Activated CD8-positive, alpha-beta T cell treated with anti-CD3 and anti-CD28 coated beads for 36 hours (primary cell): ENCODE results near the gene C6orf47. TPM values are rescaled to one million over a fixed set of nuclear protein-coding genes. Genes with fewer than 3 reads are reported as not detected.

ENCODE experiments used
- ATAC-seq: fragments of 200-7000 bp; cut with Tn5 transposase; one replicate; pipeline ENCODE4 v1.10.0; 2021; ENCODE audit warnings: mild to moderate bottlenecking, moderate library complexity
- CTCF ChIA-PET: fragments of 350-600 bp; sonication (Branson Sonifier 250); formaldehyde crosslinking; loops from one replicate; lab custom pipeline; 2021; ENCODE audit warnings: antibody characterized with exemption; lab: Charles Lee
- POLR2A ChIA-PET: fragments of 350-600 bp; sonication (Branson Sonifier 250); formaldehyde crosslinking; loops from one replicate; lab custom pipeline; 2021; ENCODE audit warnings: antibody characterized with exemption; lab: Charles Lee
- DNase-seq: peaks from one replicate; pipeline ENCODE4 v3.0.0-alpha.2; 2020
- H3K27ac Mint-ChIP-seq: one replicate; pipeline ENCODE4 v1.8.0; 2021; ENCODE audit warnings: mild to moderate bottlenecking, mixed read lengths
- H3K27me3 Mint-ChIP-seq: one replicate; pipeline ENCODE4 v1.8.0; 2021; ENCODE audit warnings: mixed read lengths
- H3K36me3 Mint-ChIP-seq: one replicate; pipeline ENCODE4 v1.8.0; 2021; ENCODE audit warnings: low read depth, mixed read lengths
- H3K4me1 Mint-ChIP-seq: one replicate; pipeline ENCODE4 v1.8.0; 2021; ENCODE audit warnings: low read depth, mixed read lengths
- H3K4me3 Mint-ChIP-seq: one replicate; pipeline ENCODE4 v1.8.0; 2021; ENCODE audit warnings: mild to moderate bottlenecking, moderate library complexity, mixed read lengths
- H3K9me3 Mint-ChIP-seq: one replicate; pipeline ENCODE4 v1.8.0; 2021; ENCODE audit warnings: mixed read lengths
- CTCF ChIP-seq: fragments of 200-600 bp; IDR thresholded peaks from one replicate; pipeline ENCODE4 v1.8.0; 2022; ENCODE audit warnings: antibody characterized with exemption, mild to moderate bottlenecking
- intact Hi-C: fragments of 100-400 bp; cut with micrococcal nuclease; formaldehyde crosslinking; loops from one replicate; pipeline ENCODE4 v1.10.0; 2022
- total RNA-seq, 2 experiments: library from RNA; stranded (reverse); gene quantifications; one replicate each; pipeline ENCODE4 v1.2.3, GENCODE V29; 2021

C6orf47 gene
- total RNA-seq, 2 experiments from 2014 or later, result 11.4 to 11.7 TPM

- Mint-ChIP-seq H3K27me3 (no peaks in the 10 kb centered on the region), H3K27ac (peak overlapping the region; percentile 47), H3K4me3 (peak overlapping the region; percentile 65), H3K4me1 (peaks cover 11% of the 10 kb centered on the region), H3K9me3 (no peaks in the 10 kb centered on the region), H3K36me3 (peaks cover 4% of the 10 kb centered on the region)
- CTCF ChIA-PET, result interaction anchor here (0.8 to 2.0 kb wide), 11 partner anchors 10 to 208 kb away, joined by 3 to 9 read pairs (median 5); partner anchors contain the start of genes LSM2, LY6G5B and MSH5
- ATAC-seq (peak; percentile 62), DNase-seq (peak; percentile 61)
- POLR2A ChIA-PET, result interaction anchor here (0.9 to 1.7 kb wide), 3 partner anchors 11 to 24 kb away, joined by 3 to 5 read pairs (median 3); partner anchors contain the start of genes ABHD16A and LY6G5B
- intact Hi-C loops, result no loop called here
- TF ChIP-seq CTCF, result no peak
These were observed 20.6 kb upstream of the C6orf47 start for GRCh38 chr6:31681135-31681671.

DNA sequence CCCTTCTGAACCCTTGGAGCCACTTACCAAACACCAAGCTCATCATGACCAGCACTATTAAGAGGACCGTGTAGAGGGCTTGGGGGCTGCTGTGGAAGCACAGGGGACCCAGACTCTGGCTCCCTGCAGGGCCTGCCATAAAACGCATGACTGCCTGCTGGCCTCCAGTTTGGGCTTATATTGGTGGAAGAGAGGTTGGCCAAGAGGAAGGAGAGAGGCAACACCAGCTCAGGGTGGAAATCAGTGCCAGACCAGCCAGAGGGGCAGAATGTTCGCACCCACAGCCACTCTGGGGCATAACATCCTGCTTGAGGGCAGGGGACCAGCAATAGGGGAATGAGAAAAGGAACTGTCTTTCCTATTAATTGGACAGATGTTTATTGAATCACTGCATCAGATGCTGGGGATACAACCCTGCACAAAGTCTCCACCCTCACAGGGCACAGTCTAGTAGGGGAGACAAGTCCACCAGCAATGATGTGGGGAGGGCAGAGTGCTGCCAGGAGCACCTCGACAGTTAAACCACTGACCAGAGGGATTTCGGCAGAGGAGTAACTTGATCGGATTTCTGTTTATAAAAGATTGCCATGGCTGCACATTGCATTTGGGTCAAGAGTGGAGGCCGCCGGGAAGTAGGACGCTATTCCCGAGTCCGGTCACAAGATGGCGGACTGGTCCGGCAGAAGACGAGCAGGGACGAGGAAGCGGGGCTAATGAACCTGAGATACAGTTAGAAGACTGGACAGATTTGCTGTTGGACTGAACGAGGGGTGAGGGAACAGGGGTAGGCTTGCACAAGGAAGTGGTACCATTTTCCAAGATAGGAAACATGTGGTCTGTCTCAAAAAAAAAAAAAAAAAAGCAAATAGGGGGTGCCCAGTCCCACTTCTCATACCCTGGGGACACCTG, 19.9 kb upstream of the C6orf47 start, which contains the start of gene LY6G5C:
LY6G5C (minus strand) TSS at position 842 of the 909 bp plus-strand sequence; CDS start at position 148, 694 bp downstream.
- DNase-seq (peak; percentile 73), ATAC-seq (peak; percentile 85)
- Mint-ChIP-seq H3K27ac (peak within 1 kb of the TSS; percentile 49), H3K9me3 (no peaks in the 10 kb centered on the region), H3K4me3 (peak within 1 kb of the TSS; percentile 65), H3K27me3 (no peaks in the 10 kb centered on the region), H3K4me1 (peaks cover 11% of the 10 kb centered on the region), H3K36me3 (peaks cover 1% of the 10 kb centered on the region)
- ChIA-PET POLR2A (interaction anchor here (0.9 to 1.7 kb wide), 3 partner anchors 11 to 23 kb away, joined by 3 to 5 read pairs (median 3); partner anchors contain the start of genes ABHD16A and LY6G5B), CTCF (interaction anchor here (0.6 to 2.0 kb wide), 17 partner anchors 9 to 209 kb away, joined by 3 to 9 read pairs (median 4); partner anchors contain the start of genes LSM2, LY6G5B and MSH5)
- intact Hi-C loops, result no loop called here
- peak; percentile 53 for TF ChIP-seq CTCF

- peaks cover 8% of the 10 kb centered on the region for H3K36me3 Mint-ChIP-seq
- intact Hi-C loops, result no loop called here
- H3K27me3 Mint-ChIP-seq, result no peaks in the 10 kb centered on the region
- TF ChIP-seq CTCF, result no peak
- no peak overlapping the region for H3K27ac Mint-ChIP-seq
- no peaks in the 10 kb centered on the region for H3K9me3 Mint-ChIP-seq
- no peak overlapping the region for H3K4me3 Mint-ChIP-seq
- CTCF ChIA-PET, result interaction anchor here (1.1 to 1.9 kb wide), 2 partner anchors 13 to 212 kb away, joined by 3 to 6 read pairs; no protein-coding TSS in a partner anchor
- DNase-seq, result no peak
- POLR2A ChIA-PET, result interaction anchor here (0.5 to 1.4 kb wide), 4 partner anchors 11 to 21 kb away, joined by 3 to 4 read pairs (median 4); partner anchors contain the start of gene GPANK1
- ATAC-seq, result no peak
- H3K4me1 Mint-ChIP-seq, result peaks cover 11% of the 10 kb centered on the region
These were observed 17.4 kb upstream of the C6orf47 start for GRCh38 chr6:31677955-31678354.

GRCh38 chr6:31676904-31677303, 16.3 kb upstream of the C6orf47 start:
- POLR2A ChIA-PET, result interaction anchor here (0.9 kb wide), 1 partner anchor 22 kb away, joined by 3 read pairs; no protein-coding TSS in a partner anchor
- CTCF ChIA-PET, result interaction anchor here (1.9 kb wide), 1 partner anchor 14 kb away, joined by 6 read pairs; no protein-coding TSS in a partner anchor
- intact Hi-C loops, result no loop called here
- no peak overlapping the region for H3K27ac Mint-ChIP-seq
- H3K9me3 Mint-ChIP-seq, result no peaks in the 10 kb centered on the region
- H3K27me3 Mint-ChIP-seq, result no peaks in the 10 kb centered on the region
- H3K36me3 Mint-ChIP-seq, result peaks cover 15% of the 10 kb centered on the region
- TF ChIP-seq CTCF, result no peak
- DNase-seq (no peak), ATAC-seq (no peak)
- H3K4me1 Mint-ChIP-seq, result peaks cover 11% of the 10 kb centered on the region
- H3K4me3 Mint-ChIP-seq, result no peak overlapping the region
